Left cardiac atrium (tissue), 4 donors: ENCODE results near the gene ALDH5A1. TPM values are rescaled to one million over a fixed set of nuclear protein-coding genes. Genes with fewer than 3 reads are reported as not detected.

Experiments
- ATAC-seq, 2 donors: fragments of 200-7000 bp; cut with Tn5 transposase; one replicate each; pipeline ENCODE4 v1.9.1; 2020; ENCODE audit warnings: mild to moderate bottlenecking in 2 of 2, moderate library complexity in 2 of 2
- DNase-seq: peaks from one replicate; pipeline ENCODE4 v3.0.0-alpha.2; 2020
- intact Hi-C, 2 donors: fragments of 100-400 bp; cut with DNase I; formaldehyde crosslinking; loops; one replicate each; pipeline versions ENCODE4 v1.14.1 to v1.15.1; 2022 to 2023
- total RNA-seq, 2 donors: library from RNA; stranded (reverse); fragmentation: NEBNext Ultra II Directional; extraction: Animal tissue kit (Norgen Biotek cat#: 25700); gene quantifications; one replicate each; pipeline ENCODE4 v1.2.1, GENCODE V29; 2021
- donor health status: DM: no; HTN: yes; CAD: no.
- donor health status: DM: no; HTN: yes; CAD: no; lungs with severe emphysema.
- donor health status: DM: yes; HTN: yes; CAD: no.
- donor health status: Dilated cardiomyopathy.

The ALDH5A1 gene
- total RNA-seq, 2 donors from 2014 or later: 16.2 to 18.1 TPM

DNA sequence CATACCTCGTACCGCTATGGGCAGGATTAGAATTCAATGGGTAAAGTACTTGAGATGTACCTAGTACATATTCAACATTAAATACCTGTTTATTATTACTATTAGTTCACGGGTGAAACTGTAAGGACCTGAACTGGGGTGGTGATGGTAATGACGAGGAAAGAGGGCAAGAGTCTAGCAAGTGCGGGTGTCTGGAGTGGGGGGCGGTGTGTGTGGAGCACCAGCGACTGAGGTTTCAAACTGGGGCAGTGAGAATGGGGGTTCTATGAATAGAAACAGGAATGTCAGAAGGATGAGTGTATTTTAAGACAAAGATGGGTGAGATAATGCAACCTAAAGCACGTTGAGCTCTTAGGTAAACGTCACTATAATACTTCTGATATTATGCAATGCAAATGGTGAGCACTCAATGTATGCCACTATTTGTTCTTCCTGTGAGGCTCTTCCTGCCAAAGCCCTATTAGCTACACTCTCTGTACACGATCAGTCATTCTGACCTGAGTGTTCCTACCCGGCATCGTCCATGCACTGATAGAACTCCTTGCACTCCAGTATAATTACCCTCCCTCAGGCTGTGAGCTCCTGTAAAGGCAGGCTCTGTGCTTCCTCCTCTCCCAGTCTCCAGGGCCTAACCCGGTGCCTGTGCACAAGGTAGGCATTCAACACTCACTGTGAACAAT lies 55.0 kb downstream of the ALDH5A1 start:
- ATAC-seq: no peak
- intact Hi-C loops: no loop called here
- no peak for DNase-seq

DNA sequence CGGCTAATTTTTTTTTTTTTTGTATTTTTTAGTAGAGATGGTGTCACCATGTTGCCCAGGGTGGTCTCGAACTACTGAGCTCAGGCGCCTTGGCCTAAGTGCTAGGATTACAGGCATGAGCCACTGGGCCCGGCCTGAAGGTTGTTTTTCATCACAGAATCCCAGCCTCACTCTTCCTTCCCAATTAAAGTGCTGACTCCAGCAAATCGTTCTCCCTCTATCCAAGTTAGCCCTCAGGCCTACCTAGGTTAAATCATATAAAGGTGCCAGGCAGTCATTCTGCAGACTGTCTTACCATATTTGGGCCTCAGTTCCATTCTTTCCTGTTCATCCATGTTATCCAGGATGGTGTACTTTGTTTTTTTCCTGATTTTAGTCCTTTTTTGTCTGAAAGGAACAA lies 56.4 kb downstream of the ALDH5A1 start:
- no peak for DNase-seq
- ATAC-seq: no peak
- intact Hi-C loops: no loop called here

DNA sequence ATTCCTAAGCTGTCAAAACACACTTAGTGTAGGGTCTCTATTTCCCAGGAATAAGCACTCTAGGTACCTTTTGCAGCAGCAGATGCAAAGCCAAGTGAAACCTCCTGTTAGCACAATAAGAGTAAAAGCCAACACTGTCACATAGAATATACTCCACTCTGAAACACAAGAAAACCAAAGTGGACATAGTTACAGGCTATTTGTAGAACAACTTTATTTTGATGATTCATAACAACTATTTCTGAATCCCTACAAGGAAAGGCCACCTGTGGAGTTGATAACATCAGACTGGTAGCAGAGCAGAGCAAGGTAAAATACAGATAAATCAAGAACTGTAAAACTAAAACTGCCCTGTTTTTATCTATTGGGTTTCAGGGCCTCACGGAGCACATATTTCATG lies 59.7 kb downstream of the ALDH5A1 start:
- ATAC-seq: no peak
- intact Hi-C loops: no loop called here
- DNase-seq: no peak

DNA sequence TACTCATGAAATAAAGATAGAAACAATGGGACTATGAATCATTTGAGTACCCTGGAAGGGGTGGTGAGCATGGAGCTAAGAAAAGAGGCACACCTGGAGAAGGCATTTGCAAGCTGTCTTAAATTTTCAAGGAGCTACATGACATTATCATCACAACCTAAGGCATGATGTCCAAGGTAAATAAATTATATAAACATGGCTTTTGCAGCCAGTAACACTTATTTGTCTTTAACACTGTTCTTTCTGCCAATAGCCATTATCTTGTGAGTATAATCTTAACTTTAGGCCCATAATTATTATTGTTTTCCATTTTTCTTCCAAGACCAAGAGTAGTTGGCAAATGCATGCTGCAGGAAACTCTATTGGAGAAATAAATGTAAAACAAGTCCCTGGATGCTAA lies 63.7 kb downstream of the ALDH5A1 start:
- DNase-seq (no peak), ATAC-seq (no peak)
- intact Hi-C loops: no loop called here

DNA sequence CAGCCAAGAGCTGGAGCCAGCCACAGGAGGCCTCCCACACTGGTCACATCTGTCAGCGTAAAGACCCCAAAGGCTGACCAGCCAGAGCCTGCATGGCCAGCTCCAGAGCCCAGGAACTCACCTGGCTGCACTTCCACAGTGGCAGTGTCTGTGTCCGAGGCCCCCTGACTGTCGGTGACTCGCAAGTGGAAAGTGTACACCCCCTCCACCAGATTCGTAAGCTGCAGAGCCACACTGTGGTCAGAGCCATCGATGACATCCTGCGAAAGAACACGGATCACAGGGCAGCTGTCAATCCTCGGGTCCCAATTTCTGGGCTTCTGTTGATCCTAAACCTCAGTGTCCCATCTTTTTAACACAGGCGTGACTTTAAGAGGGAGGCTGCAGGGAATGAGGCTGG lies 69.3 kb downstream of the ALDH5A1 start:
- DNase-seq (no peak), ATAC-seq (no peak)
- intact Hi-C loops: no loop called here

DNA sequence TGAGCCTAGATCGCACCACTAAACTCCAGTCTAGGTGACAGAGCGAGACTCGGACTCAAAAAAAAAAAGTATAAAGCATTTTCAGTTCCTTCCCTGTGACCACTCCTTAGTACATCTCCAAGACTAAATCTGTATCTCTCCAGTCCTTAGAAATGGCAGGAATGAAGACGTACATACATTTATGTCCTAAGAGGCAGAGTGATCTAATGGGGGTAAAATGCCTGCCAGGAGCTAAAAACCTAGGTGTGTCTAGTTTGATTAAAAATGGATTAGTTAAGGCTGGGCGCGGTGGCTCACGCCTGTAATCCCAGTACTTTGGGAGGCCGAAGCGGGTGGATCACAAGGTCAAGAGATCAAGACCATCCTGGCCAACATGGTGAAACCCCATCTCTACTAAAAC lies 70.4 kb downstream of the ALDH5A1 start:
- no peak for ATAC-seq
- intact Hi-C loops: no loop called here

DNA sequence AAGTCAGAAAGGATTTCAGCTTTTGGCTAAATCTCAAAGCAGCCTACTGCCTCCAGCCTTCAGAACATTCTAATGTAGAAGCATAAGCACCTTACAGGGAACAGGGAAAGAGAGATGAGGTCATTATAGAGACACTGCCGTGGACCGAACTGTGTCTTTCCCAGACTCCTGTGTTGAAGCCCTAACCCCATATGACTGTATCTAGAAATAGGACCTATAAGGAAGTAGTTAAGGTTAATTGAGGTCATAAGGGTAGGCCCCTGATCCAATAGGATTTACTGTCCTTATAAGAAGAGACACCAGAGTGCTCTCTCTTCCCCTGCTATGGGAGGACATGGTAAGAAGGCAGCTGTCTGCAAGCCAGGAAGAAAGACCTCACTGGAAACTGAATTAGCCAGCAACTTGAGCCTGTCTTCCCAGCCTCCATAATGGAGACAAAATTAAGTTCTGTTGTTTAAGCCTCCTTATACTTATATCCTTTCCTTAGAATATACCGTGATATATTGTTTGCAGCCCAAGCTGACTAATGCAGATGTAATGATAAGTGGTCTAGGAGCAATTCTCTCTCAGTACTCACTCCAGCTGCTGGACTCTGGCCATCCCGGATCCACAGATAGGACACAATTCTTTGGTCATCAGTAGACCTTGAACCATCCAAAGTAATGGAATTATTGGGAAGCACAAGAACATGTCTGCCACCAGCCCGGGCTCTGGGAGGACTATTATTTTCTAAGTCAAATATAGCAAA lies 71.4 kb downstream of the ALDH5A1 start:
- no peak for ATAC-seq
- intact Hi-C loops: no loop called here
- no peak for DNase-seq

More for the DNA sequence above, 70.4 kb downstream of the ALDH5A1 start:
- no peak for DNase-seq

DNA sequence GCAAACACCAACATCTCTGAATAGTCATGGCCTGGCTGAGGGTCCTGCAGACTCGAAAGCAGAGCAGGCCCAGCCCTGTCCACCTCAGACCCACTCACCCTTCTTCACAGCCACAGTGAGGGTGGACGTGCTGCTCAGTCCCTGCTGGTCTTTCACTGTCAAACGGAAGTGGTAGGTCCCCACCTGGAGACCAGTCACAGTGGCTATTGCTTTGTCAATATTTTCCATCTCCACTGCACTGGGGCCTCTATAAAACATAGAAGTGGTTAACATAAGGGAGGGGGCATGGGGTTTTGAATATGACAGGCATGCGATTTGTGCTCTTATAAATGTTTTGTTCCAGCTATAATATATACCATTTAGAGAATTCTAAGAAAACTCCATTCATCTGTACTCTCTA lies 73.9 kb downstream of the ALDH5A1 start:
- ATAC-seq: no peak
- intact Hi-C loops: no loop called here

DNA sequence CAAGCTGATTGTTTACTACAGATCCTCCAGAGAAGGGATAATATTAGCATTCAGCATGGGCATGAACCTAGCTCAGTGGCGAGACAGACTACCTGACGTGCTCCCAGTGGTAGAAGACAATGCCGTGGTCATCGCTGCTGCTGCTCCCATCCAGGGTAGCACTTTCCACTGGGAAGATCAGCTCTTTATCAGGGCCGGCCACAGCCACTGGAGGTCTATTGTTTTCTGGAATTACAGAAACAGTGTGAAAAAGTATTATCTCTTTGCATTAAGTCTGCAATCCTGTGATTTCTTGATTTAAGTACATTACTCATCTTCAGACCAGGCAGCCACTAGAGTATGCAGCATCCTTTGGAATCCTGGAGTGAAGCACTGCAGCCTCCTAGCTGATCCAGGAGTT lies 75.0 kb downstream of the ALDH5A1 start:
- ATAC-seq: no peak
- intact Hi-C loops: no loop called here
- no peak for DNase-seq

More for the DNA sequence above, 73.9 kb downstream of the ALDH5A1 start:
- no peak for DNase-seq

DNA sequence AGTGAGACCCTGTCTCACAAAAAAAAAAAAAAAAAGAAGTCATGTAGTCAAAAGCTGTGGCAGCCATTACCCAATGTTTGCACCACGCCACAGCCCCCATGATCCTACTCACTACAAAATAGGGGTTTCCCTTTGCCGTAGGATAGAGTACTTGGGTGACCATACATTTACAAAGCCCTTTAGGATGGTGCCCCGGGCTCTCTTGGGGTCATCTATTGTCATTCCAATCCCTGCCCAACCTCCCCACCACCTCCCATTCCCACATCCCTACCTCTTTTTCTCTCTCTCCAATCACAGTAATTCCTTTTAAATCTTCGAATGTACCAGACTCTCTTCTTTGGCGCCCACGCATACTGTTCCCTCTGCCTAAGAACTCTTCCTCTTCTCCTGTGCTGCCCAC lies 76.6 kb downstream of the ALDH5A1 start:
- no peak for DNase-seq
- intact Hi-C loops: no loop called here
- ATAC-seq: no peak

DNA sequence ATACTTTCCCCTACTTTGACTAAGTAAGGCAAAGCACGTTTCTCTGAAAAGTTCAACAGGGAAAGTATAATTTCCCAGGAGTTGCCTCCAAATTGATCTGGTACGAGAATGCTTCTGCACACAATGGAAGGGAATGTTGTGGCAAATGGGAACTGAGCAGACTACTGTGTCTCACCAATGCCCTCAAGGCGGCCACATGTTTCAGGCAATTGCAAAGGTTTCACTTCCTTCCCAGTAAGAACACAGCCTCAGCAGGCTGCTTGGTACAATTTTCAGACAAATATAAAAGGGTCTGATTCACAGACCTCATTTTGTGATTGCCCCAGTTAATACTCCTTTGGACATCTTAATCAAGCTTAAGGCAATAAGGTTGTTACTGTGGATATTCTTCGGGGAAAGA lies 80.0 kb downstream of the ALDH5A1 start:
- ATAC-seq (no peak), DNase-seq (no peak)
- intact Hi-C loops: no loop called here

DNA sequence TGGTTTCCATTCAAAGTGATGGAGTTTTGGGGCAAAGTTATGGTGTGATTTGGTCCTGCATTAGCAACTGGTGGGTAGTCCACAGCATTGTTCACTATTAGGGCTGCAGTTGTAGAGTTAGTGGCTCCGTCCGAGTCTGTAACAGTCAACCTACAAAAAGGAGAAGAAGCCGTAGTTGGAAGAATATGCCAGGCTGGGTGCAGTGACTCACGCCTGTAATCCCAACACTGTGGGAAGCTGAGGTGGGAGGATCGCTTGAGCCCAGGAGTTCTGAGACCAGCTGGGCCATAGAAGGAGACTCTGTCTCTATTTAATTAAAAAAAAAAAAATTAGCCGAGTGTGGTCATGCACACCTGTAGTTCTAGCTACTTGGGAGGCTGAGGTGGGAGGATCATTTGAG lies 81.7 kb downstream of the ALDH5A1 start:
- intact Hi-C loops: no loop called here
- ATAC-seq (no peak), DNase-seq (no peak)

DNA sequence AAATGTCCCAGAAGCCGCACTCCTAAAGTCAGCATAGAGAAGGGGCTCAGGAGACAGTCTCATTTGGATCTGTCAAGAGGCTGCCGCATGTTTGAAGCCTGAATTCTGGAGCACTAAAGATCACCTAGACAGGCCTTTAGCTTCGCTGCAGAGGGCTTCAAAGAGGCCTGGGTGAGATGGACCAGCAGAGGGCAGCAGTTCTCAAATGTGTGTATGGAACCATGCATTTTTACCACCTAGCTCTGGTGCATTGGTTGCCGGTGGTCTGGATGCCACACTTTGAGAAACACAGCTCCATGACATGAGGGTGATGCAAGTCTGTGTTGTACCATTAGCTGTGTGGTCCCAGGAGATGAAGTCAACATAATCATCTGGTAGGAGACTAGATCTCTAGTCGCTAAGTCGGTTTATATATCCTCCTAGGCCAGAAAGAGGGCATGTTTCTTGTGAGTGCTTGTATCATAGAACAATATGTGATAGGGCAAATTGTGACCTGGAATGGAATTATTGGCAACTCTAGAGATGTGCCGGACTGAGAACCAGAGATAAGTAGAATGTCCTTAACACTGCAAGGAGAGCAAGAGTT lies 86.4 kb downstream of the ALDH5A1 start:
- intact Hi-C loops: loop anchor here (2.0 to 10.0 kb wide), 5 partner anchors 111 to 484 kb away; no protein-coding TSS in a partner anchor
- ATAC-seq (peak; percentile 68 to 74), DNase-seq (peak; percentile 80)

DNA sequence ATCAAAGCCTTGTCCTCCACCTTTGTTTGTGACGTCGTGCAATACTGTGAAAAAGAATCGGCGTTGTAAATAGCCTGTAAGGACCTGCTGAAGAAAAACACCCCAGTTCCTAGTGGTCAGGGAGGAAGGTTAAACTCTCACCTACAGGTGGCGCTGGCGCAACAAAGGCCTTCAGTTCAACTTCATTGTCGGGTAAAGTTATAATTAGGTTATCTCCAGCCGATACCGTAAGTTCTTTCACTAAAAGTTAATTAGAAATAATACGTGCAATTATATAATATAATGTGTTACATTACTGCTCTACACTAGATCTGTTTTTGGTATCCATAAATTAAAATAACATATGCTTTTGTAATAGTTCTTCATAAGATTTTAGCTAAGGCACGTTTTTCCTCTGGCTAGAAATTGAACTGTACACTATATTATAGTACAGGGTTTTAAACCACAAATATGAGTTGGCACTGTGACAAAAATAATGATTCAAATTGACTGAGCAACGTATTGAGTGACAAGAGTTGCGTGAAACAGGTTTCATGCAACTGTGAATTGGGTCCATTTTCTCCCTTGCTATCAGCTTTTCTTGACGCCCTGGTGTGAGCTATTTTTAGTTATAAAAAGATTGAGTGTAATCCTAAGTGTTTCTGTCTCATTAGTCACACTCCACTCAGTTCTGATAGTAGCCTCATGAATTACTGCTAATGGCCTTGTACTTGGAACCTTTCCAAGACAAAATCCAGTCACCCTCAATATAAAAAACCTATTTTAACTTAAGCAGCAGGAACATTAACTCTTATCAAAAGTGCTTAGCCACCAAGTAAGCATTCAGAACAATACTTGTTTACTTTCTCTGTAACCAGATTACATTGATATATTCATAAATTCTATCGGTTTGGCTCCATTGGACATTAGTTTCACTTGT lies 89.0 kb downstream of the ALDH5A1 start:
- peak; percentile 86 to 87 for ATAC-seq
- intact Hi-C loops: loop anchor here (5.0 to 10.0 kb wide), 4 partner anchors 109 to 481 kb away; no protein-coding TSS in a partner anchor
- peak; percentile 77 for DNase-seq

DNA sequence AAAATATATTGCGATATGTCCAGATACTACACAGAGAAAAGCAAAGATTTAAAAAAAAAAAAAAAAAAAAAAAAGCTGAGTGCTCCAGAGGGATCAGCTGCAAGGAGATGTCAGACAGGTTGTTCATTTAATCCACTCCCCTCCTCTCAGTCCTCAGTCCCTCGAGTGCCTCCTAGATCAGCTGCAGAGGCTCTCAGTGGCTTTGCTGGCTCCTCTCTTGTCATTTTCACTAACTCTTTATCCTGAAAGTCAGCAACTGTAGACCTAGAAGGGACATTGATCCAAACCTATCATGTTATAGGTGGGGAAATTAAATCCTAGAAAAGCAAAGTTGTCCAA lies 89.6 kb downstream of the ALDH5A1 start:
- ATAC-seq (peak; percentile 42 to 55), DNase-seq (no peak)
- intact Hi-C loops: loop anchor here (5.0 to 10.0 kb wide), 4 partner anchors 108 to 480 kb away; no protein-coding TSS in a partner anchor
